HG02938 (cell line): ENCODE data around the gene IRGC.
"Not testable (repeated sequence)": the region's sequence is repeated elsewhere in the genome, so short reads cannot be mapped to it uniquely, and the experiment has no call there.

Source experiments
- ATAC-seq: cut with Tn5 transposase; IDR thresholded peaks from one replicate; pipeline ENCODE4 v1.9.1; 2021; ENCODE audit warnings: mild to moderate bottlenecking, moderate library complexity; ENCODE audit not compliant: unreplicated experiment

Gene IRGC

GRCh38 chr19:43715776-43716175 is at the start of gene IRGC:
IRGC (plus strand) TSS chr19:43716076; CDS start chr19:43718559, 2,483 bp downstream.
- no peak for ATAC-seq

DNA sequence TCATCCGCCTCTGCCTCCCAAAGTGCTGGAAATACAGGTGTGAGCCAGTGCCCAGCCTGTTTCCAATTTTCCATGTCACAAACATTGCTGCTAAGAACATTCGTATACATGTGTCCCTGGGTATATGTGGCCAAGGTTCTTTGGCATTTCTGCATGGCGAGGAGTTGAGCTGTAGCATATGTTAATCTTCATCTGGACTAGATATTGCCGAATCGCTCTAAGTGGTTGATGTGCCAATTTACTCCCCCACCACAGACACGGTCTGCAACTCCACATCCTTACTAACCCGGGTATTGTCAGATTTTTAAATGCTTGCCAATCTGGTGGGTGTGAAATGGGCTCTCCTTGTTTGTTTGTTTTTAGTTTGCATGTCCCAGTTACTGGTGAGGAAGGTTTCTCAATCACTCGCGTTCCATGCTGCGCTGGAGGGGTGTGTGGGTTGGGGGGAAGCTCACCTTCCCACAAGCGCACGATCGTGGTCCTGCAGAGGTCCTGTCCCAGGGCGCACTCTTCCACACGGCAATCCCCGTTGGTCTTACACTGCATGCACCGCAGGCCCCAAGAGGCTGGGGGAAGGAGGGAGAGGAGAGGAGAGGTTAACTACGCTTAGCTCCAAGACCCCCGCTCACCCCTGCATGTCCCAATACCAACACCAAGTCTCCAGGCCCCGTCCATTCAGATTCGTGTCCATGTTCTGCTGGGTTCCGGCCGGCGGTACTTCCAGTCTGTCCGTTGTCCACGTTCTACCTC is 48.6 kb upstream of the IRGC start:
- ATAC-seq, result no peak

DNA sequence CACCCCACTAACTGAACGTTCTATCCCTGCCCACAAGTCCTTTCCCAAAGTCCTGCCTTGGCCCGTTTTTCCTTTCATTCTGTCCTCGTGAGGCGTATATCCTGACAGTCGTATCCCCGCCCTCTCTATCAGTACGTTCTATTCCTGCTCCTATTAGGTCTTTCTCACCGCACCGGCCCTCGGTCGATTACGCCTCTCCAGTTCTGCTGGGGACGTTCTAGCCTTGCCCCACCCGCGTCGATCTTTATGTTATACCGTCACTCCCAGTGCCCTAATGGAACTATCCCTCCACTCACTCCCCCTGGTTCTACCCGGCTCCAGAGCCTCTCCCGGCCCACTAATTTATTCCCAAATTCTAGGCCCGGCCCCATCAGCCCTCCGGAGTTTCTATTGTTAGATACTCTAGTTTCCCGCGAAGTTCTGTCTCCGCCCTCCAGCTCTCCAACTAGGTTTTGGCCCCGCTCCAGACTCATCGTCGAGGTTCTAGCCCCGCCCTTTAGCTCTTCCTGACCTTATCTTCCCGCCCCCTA is 47.9 kb upstream of the IRGC start:
- ATAC-seq, result no peak

GRCh38 chr19:43668406-43669109 is 47.3 kb upstream of the IRGC start:
- ATAC-seq, result peak; percentile 78

GRCh38 chr19:43672061-43672679 is 43.7 kb upstream of the IRGC start:
- no peak for ATAC-seq

GRCh38 chr19:43673637-43674036 is 42.2 kb upstream of the IRGC start:
- ATAC-seq, result no peak

DNA sequence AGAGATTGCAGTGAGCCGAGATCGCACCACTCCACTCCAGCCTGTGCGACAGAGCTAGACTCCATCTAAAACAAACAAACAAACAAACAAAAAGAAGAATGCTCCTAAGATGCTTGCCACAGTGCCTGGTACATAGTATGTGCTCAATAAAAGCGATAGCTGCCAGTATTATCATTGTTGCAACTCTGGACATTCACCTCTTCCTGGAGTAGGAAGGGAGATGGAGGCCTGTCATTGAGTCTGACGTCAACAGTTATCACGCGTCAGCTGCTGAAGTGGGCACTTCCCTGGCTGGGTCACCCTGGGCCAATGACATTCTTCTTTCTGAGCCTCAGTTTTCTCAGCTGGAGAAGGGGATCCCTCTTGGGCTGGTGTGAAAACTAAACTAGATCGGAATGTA is 41.7 kb upstream of the IRGC start:
- ATAC-seq, result no peak

DNA sequence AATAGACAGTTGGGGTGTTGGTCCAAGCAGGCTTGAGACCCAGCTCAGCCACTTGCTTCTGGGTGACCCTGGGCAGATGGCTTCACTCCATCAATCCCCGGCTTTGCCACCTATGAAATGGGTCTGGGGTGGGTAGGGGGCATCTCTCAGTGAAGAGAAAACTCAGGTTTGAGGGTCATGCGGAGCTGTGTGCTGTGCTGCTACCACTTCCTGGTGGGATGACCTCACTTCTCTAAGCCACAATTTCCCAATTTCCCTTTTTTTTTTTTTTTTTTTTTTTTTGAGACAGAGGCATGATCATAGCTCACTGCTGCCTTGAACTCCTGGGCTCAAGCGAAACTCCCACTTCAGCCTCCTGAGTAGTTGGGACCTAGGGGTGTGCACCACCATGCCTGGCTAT is 41.3 kb upstream of the IRGC start:
- no peak for ATAC-seq

DNA sequence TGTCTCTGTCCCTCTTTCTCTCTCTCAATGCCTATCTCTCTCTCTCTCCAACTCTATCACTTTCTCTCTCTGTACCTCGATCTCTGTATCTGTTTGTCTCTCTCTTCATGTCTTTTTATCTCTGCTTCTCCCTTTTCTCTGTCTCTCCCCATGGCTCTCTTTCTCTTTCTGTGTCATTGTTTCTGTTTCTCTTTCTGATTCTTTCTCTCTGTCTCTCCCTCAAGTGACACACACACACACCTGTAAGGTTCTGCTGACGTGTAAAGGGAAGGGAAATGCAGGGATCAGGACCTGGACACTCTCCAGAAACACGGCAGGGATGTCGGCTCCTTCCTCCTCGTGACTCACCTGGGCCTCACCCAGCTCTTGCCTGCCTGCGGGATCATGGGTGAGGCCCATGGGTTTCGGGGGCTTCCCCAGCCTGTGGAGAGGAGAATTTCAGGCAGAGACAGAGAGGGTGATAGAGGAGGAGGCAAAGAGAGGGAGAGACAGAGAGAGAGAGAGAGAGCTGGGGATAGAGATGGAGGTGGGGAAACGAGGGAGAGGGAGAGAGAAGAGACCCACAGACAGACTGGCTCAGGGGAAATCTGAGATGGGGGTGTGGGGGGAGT is 40.5 kb upstream of the IRGC start:
- no peak for ATAC-seq

GRCh38 chr19:43675906-43676305 is 40.0 kb upstream of the IRGC start:
- no peak for ATAC-seq

- ATAC-seq, result no peak
Observed at GRCh38 chr19:43678512-43679261, 37.2 kb upstream of the IRGC start.

GRCh38 chr19:43681821-43682220 is 34.1 kb upstream of the IRGC start:
- no peak for ATAC-seq

- not testable (repeated sequence) for ATAC-seq
Observed at GRCh38 chr19:43682269-43682668, 33.6 kb upstream of the IRGC start.

DNA sequence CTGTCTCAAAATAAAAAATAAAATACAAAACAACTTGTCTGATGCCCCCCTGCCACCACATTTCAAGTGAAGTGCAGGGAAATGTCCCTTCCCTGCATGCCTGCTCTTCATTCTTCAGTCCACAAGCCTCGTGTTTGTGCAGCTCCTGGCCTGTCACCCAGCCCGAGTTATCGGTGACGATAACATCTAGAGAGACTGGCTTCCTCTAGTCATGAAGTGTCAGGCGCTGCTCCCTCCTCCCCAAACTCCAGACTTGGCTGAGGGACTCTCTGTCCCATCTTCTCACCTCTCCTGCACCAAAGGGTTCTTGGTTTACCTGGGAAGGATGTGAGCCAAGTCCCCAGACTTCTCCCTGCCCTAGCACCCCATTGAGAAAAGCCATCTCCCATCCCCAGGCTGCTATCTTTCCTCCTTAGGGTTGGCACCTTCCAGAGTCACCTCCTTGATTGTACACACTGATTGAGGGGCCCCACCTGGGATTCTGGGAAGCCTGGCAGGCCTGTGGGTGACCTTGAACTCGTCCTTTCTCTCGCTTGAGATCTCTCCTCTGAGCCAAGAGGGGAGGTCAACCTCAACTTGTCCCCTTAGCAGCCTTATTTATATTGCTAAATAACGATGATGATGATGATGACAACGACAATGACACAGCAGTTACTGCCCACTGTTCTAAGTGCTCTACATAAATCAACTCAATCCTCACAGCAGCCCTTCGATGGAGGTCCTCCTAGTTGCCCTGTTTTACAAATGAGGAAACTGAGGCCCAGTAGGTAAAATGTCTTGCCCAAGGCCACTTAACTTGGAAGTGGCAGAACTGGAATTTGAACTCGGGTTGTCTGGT is 32.8 kb upstream of the IRGC start:
- no peak for ATAC-seq

- ATAC-seq, result no peak
Observed at GRCh38 chr19:43683905-43684304, 32.0 kb upstream of the IRGC start.

- ATAC-seq, result no peak
Observed at GRCh38 chr19:43684326-43684725, 31.6 kb upstream of the IRGC start.

DNA sequence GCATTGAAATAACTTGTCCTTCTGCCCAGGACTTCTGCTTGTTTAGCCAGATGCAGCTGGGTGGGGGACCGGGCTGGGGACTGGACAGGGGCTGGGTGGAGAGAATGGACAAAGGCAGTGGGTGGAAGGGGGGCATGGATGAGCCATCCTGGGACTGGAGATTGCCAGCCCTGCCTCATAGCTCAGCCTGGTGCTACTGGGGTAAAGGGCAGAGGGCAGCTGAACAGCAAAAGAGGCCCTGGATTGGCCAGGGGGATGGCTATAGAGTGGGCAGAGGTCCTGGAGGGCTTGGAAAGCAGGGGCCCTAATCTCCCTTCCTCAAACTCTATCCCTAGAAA is 28.2 kb upstream of the IRGC start:
- ATAC-seq, result no peak

DNA sequence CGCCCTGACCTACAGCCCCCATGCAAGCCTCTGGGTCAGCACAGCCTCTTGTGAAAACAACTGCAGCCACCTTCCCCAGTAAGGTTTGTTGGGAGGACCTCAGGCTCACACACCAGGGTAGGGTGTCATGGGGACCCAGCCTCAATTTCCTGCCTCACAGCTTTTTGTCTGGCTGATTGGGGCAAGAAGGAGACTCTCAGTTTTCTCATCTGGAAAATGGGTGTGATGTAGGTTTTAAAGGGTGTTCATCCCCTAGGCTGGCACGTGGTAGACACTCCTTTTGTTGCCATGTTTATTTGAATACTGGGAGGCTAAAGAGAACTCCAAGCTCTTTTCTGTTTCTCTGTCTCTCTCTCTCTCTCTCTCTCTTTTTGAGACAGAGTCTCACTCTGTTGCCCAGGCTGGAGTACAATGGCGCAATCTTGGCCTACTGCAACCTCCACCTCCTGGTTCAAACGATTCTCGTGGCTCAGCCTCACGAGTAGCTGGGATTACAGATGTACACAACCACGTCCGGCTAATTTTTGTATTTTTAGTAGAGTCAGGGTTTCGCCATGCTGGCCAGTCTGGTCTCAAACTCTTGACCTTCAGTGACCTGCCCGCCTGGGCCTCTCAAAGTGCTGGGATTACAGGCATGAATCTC is 27.7 kb upstream of the IRGC start:
- ATAC-seq, result no peak

GRCh38 chr19:43690444-43690843 is 25.4 kb upstream of the IRGC start:
- no peak for ATAC-seq
